Activated CD8-positive, alpha-beta memory T cell treated with anti-CD3 and anti-CD28 coated beads, Interleukin-2, amount 50 U/mL, for 1 hour (primary cell): ENCODE data around the gene UCP3.
"Not testable (repeated sequence)": the region's sequence is repeated elsewhere in the genome, so short reads cannot be mapped to it uniquely, and the experiment has no call there.

Source experiments
- DNase-seq: peaks from one replicate; pipeline ENCODE4 v3.0.0-alpha.2; 2020; ENCODE audit errors: extremely low read depth

UCP3 gene

GRCh38 chr11:74000307-74001133 is 8.4 kb downstream of the UCP3 start:
- DNase-seq, result no peak

- DNase-seq, result no peak
These were observed 9.1 kb downstream of the UCP3 start for GRCh38 chr11:73999581-74000306.

GRCh38 chr11:73998846-73999575 is 9.9 kb downstream of the UCP3 start:
- DNase-seq, result no peak

GRCh38 chr11:73997120-73997770 is 11.6 kb downstream of the UCP3 start:
- no peak for DNase-seq

- DNase-seq, result no peak
These were observed 12.6 kb downstream of the UCP3 start for GRCh38 chr11:73996161-73996747.

GRCh38 chr11:73995731-73996130 is 13.2 kb downstream of the UCP3 start:
- no peak for DNase-seq

GRCh38 chr11:73995247-73995646 is 13.6 kb downstream of the UCP3 start:
- DNase-seq, result no peak

- no peak for DNase-seq
These were observed 17.3 kb downstream of the UCP3 start for GRCh38 chr11:73991471-73992006.

GRCh38 chr11:73990730-73991129 is 18.2 kb downstream of the UCP3 start:
- DNase-seq, result no peak

GRCh38 chr11:73989156-73989555 is 19.7 kb downstream of the UCP3 start:
- no peak for DNase-seq

- DNase-seq, result no peak
These were observed 20.7 kb downstream of the UCP3 start for GRCh38 chr11:73988227-73988626.

- not testable (repeated sequence) for DNase-seq
These were observed 23.2 kb downstream of the UCP3 start for GRCh38 chr11:73985661-73986060.

GRCh38 chr11:73983741-73984538 is 24.9 kb downstream of the UCP3 start:
- DNase-seq, result no peak

GRCh38 chr11:73982990-73983740 is 25.7 kb downstream of the UCP3 start:
- DNase-seq, result peak; percentile 82

- DNase-seq, result no peak
These were observed 26.3 kb downstream of the UCP3 start, which contains the start of gene UCP2 for GRCh38 chr11:73982595-73982989. UCP2 (minus strand) TSS chr11:73982843; CDS start chr11:73978378, 4,465 bp downstream.

- no peak for DNase-seq
These were observed 27.7 kb downstream of the UCP3 start for GRCh38 chr11:73981051-73981805.

GRCh38 chr11:73980001-73980961 is 28.6 kb downstream of the UCP3 start:
- peak; percentile 73 for DNase-seq
